ENCODE data around the gene CADM2.

GRCh38 chr3:85313380-85313779 is 354.6 kb downstream of the CADM2 start:
- TF ChIP-seq CTCF (IDR thresholded peaks at IDR 0.05) (no peak), POLR2A (IDR thresholded peaks at IDR 0.05) (no peak), POLR2AphosphoS5 (IDR thresholded peaks at IDR 0.05) (no peak)

Measured in prostate gland (tissue), 2 donors.